Posterior cingulate gyrus (tissue), 11 donors: ENCODE data around the gene TPX2.

Experiments
- DNase-seq, 10 donors: peaks; one replicate each; pipeline versions ENCODE4 v3.0.0 to v3.0.0-alpha.2; 2020 to 2021; ENCODE audit warnings: mixed read lengths in 3 of 10
- intact Hi-C: fragments of 100-400 bp; cut with DNase I; formaldehyde crosslinking; loops from one replicate; pipeline ENCODE4 v1.15.1; 2023

TPX2 gene

DNA sequence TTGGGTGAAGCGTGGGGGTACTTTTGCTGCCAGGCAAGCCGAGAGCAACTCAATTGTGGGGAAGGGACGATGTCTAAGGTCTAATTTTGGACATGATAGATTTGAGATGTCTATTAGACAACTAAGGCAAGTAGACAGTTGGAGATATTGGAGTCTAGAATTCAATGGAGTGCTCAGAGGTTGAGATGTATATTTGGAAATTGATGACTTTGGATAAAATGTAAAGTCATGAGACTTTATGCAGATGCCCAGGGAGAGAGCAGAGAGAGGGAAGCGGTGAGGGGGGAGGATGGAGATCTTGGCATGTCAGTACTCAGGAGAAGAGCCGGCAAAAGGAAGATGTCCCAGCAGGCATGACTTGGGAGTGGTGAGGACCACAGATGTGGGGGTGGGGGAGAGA, 87.0 kb downstream of the TPX2 start:
- peak in 1 of 10 donors; percentile 12 for DNase-seq
- intact Hi-C loops, result loop anchor here (10.0 kb wide), 2 partner anchors 379 to 829 kb away; partner anchors contain the start of genes PLAGL2 and POFUT1

GRCh38 chr20:31827059-31827458, 88.0 kb downstream of the TPX2 start:
- intact Hi-C loops, result loop anchor here (10.0 kb wide), 2 partner anchors 378 to 828 kb away; partner anchors contain the start of genes PLAGL2 and POFUT1
- DNase-seq, result peak in 1 of 10 donors; percentile 1

DNA sequence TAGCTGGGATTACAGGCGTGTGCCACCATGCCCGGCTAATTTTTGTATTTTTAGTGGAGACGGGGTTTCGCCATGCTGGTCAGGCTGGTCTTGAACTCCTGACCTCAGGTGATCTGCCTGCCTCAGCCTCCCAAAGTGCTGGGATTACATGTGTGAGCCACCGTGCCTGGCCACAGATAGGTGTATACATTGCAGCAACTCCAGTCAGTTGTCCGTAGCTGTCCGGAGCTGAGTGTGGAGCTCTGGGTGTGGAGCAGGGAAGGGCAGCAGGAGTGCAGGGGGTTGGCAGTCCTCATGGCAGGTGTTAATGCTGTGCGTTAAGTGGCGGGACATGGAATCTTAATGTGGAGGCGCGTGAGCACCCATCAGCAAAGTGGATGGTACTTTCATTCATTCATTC, 88.9 kb downstream of the TPX2 start:
- intact Hi-C loops, result loop anchor here (10.0 kb wide), 2 partner anchors 377 to 827 kb away; partner anchors contain the start of genes PLAGL2 and POFUT1
- peak in 2 of 10 donors; percentile 59 to 69 for DNase-seq

DNA sequence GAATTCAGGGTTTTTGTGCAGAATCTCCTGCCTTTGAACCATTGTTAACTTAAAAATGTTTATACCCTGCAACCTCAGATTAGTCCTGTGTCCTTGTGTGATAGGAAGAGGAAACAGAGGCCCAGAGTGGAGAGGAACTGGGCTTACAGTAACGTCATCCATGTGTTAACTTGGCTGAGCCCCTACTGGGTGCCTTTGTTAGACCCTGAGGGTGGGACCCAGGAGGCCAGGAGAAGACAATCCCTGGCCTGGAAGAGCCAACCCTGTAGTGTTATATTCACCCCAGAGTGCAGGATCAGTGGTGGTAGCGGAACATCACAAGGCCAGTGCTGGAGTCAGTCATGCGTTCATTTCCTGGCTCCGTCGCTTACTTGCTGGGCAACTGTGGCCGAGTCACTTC, 90.6 kb downstream of the TPX2 start:
- intact Hi-C loops, result loop anchor here (10.0 kb wide), 2 partner anchors 375 to 825 kb away; partner anchors contain the start of genes PLAGL2 and POFUT1

DNA sequence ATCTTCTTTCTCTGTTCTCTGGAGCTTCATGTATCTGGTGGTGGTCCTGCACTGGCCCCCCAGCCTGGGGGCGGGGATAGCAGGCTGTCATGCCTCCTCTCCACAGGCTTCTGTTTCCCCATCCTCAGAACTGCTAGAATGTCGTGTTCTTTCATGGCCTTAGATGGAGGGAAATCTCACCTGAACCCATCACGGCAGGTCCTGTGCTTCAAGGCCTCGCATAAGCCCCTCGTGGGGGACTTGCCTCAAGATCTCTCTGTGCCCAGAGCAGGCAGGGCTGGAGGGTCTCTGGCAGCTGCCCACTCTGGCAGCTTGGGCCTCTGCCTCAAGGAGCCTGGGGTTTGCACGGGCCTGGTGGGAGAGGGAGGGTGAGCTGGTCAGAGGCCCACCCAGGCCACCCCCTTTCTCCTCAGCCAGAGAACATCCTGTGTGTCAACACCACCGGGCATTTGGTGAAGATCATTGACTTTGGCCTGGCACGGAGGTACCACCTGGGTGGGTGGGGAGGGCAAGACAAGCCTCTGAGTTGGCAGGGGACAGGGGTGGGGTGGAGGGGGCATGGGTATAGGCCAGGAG, 91.4 kb downstream of the TPX2 start:
- intact Hi-C loops, result no loop called here
- peak in 2 of 10 donors; percentile 32 to 51 for DNase-seq

More for the DNA sequence above, 90.6 kb downstream of the TPX2 start:
- peak in 2 of 10 donors; percentile 25 to 28 for DNase-seq

DNA sequence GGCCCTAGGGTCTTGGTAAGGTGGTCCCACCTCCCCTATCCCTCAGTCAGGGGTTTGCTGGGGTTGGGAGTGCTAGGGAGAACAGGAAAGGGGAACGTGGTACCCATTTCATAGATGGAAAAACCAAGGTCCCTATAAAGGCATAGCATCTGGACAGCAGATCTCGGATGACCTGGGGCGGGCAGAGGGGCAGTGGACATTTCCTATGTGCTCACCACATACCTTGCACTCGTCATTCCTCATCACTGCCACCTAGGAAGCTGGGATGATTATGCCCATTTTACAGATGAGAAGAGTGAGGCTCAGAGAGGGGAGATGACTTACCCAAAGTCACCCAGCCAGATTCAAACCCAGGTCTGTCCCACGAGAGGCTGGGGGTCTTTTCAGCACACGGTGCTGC, 92.1 kb downstream of the TPX2 start:
- DNase-seq, result peak in 1 of 10 donors; percentile 52
- intact Hi-C loops, result no loop called here

DNA sequence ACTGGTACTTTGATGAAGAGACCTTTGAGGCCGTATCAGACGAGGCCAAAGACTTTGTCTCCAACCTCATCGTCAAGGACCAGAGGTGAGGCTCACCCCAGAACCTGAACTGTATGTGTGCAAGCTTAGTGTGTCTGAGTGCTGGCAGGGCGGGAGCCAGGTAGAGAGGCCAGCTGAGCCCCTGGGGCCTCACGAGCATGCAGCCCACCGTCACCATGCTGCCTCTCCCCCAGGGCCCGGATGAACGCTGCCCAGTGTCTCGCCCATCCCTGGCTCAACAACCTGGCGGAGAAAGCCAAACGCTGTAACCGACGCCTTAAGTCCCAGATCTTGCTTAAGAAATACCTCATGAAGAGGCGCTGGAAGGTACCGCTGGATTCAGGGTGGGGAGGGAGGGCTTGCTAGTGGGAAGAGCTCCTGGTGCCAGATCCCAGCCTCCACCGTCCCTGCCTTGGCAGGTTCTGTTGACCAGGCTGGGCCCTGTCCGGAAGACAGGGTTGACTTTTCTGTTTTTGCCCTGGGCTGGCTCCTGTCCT, 92.7 kb downstream of the TPX2 start:
- peak in 3 of 10 donors; percentile 13 to 55 (median 40) for DNase-seq
- intact Hi-C loops, result no loop called here

DNA sequence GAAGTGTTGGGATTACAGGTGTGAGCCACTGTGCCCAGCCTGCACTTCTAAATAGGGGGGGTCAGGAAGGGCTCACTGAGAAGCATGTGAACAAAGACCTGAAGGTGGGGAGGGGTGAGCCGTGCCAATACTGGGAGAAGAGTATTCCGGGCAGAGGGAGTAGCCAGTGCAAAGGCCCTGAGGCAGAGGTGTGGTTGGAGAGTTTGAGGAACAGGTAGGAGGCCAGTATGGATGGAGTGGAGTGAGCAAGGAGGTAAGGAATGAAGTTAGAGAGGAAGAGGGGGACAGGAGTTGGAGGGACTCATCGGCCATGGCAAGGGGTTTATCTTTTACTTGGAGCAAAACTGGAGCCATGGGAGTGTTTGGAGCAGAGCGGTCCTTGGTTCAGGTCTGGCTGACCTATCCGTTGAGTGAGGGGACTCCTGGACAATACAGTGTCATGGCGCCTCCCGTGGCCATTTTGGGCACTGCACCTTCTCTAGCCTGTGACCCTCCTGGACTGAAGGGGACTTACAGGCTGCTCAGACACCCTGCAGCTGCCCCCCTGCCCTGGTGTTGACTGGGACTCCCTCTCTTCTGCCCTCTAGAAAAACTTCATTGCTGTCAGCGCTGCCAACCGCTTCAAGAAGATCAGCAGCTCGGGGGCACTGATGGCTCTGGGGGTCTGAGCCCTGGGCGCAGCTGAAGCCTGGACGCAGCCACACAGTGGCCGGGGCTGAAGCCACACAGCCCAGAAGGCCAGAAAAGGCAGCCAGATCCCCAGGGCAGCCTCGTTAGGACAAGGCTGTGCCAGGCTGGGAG, 94.2 kb downstream of the TPX2 start:
- peak in 7 of 10 donors; percentile 30 to 89 (median 50) for DNase-seq

GRCh38 chr20:31833931-31834521, 94.9 kb downstream of the TPX2 start:
- peak in 1 of 10 donors; percentile 81 for DNase-seq
- intact Hi-C loops, result no loop called here

More for the DNA sequence above, 94.2 kb downstream of the TPX2 start:
- intact Hi-C loops, result no loop called here

DNA sequence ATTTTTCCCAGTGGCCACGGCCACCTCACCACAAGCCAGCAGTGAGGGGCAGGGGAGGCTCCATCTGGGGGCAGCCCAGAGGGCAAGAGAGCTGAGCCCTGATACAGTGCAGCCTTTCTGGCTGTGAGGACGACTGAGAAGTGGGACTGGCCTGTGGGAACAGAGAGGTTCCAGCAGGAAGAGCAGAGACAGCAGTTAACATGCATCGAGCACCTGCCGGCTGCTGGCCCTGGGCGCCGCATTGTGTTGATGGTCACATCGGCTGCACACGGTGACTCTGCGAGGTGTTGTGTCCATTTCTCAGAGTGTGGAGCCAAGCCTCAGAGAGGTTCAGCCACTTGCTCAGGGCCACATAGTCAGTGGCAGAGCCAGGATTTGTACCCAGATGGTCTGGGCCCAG, 96.5 kb downstream of the TPX2 start:
- DNase-seq, result no peak
- intact Hi-C loops, result no loop called here

DNA sequence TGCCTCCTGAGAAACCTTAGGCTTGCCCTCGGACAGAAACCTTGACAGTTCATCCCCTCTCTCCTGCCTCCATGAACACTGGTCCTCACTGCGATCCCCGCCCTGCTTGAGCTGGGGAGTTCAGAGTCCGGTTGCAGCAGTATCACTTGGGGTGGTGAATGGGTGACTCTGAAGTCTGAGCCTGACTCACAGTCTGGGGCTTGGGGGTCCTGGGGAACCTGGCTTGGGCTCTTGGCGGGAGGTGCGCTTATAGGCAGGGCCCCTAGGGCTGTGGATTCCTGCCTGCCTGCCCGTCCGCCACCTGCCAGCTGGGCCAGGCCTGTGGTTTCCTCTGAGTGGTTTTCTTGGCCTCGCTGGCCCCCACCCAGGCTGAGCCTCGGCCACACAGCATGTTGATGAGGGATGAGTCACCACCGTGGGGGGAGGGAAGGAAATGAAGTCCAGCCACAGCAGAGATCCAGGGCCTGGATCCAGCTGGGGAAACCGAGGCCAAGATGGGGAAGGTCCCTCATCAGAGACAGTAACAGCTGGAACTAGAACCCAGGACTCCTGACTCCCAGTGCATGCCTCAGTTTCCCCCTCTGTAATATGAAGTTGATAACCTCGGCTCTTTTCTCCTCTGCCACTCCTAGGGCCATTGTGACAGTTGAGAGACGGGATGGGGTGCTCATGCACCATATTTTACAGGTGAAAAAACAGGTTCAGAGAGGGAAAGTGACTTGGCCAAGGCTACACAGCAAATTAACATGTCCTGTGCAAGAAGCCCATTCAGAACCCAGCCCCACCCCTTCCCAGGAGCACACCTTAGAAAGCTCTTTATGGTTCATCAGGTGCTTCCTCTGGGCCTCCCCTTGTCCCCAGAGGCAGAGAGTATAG, 97.1 kb downstream of the TPX2 start:
- intact Hi-C loops, result no loop called here
- peak; percentile 37 to 95 (median 72) for DNase-seq

DNA sequence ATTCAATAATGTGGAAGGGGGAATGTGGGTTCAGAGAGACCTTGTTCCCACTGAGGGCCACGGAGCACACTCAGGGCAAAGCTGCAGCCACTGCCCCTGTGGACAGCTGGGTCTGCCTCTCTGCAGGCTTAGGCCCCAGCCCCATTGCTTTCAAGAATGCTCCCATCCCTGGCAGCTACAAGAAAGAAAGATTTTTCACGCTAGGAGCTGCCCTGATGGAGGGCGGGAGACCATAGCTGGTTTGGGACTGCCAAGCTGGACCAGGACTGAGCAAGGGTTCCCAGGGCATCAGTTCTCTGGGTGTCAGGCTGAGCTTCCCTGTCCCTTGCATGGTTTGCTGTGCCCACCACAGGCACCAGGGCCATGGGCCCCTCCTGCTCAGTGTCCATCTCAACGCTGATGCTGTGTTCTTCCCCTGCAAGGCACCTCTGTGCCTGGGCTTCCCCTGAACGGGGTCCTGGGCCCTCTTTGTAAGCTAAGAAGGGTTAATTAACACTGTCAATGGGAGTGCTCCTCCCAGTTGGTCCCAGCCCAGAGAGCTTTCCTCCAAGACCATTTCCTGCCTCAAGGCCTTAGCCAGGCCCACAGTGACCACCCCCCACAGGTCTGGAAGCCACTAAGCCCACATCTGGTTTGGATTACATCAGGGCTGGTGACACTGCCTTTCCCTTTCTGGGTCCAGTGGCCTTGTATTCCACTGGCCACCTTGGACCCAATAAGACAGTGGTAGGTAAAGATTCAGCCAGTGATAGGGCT, 97.9 kb downstream of the TPX2 start:
- DNase-seq, result no peak
- intact Hi-C loops, result no loop called here

DNA sequence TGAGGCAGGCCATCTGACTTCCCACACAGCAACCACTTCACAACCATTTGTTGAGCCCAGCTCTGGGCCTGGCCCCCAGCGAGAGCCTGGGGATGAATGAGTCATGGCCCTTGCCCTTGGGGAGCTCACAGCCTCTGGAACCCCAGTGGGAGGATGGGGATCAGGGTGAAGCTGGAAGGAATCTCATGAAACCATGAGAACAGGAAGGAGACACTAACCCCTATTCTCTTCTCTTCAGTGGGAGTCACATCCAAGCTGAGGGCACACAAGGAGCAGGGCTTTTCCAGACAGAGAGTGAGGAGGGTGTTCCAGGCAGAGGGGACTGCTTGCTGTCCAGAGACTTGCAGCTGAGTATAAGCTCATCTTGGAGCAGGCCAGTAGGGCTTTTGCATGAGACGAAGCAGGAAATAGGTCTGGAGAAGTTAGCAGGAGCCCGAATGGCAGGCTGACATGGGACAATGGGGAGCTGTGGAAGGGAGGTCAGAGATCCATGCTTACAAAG, 98.9 kb downstream of the TPX2 start:
- DNase-seq, result no peak
- intact Hi-C loops, result no loop called here

DNA sequence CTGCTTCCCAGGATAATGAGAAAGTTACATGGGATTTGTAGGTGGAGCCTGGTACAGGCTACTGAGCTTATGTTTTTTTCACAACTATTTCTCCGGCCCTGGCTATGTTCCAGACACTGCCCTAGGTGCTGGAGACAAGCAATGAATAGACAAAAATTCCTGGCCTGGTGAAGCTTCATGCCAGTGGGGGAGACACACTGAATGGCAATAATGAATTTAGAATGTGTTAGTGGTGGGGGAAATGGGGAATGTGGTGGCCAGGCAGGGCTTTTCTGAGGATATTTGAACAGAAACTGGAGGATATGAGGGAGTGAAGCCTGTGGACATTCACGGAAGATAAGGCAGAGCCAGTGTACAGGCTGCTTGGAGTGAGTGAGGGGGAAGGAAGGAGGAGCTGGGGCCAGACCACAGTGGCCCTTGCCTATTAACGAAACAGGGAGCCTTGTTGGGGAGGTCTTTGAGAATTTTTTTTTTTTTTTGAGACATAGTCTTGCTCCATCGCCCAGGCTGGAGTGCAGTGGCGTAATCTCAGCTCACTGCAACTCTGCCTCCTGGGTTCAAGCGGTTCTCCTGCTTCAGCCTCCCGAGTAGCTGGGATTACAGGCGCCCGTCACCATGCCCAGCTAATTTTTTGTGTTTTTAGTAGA, 99.7 kb downstream of the TPX2 start:
- DNase-seq, result no peak

DNA sequence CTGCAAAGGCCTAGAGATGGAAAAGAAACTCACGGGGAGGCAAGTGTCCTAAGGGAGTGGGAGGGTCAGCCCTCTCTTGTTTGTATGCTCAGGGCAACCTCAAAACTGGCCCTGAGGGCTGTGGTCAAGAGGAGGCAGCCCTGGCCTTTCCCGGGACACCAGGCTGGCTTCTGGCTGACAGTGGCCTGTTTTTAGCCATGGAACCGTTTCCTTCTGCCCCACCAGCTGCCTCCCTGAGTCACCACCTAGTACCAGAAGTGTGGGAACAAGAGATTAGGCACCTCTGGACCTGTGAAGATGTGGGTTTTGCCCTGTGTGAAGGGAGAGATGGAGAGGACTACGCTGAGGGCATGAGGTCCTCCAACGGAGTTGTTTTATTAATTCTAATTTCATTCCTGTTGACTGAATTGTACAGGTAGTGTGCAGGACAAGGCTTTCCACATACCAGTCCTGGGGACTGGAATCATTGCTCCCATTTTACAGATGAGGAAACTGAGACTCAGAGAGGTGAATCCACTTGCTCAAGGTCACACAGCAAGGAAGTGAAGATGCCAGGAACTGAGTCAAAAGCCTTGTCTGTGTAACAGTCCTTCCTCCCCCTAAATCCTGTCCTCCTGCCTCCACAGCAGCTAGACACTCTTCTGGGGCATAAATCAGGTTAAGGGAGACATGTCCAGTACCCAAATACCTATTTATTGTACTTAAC, 100.8 kb downstream of the TPX2 start:
- DNase-seq, result no peak
- intact Hi-C loops, result no loop called here

More for the DNA sequence above, 99.7 kb downstream of the TPX2 start:
- intact Hi-C loops, result no loop called here

GRCh38 chr20:31840906-31841816, 102.1 kb downstream of the TPX2 start:
- intact Hi-C loops, result no loop called here
- DNase-seq, result no peak

GRCh38 chr20:31841928-31842327, 102.8 kb downstream of the TPX2 start:
- no peak for DNase-seq
- intact Hi-C loops, result no loop called here
